HepG2 (cell line): ENCODE results near the gene SND1.

Source experiments
- DMAP1 ChIP-seq: IDR thresholded peaks from 2 replicates; pipeline ENCODE4 v1.6.1; 2016
- EZH2 ChIP-seq: conservative IDR thresholded peaks from 2 replicates; pipeline ENCODE4 v1.6.1; 2012; ENCODE audit warnings: mild to moderate bottlenecking, low read depth, low read length, moderate library complexity
- FOXK2 ChIP-seq: fragments of 450-650 bp; IDR thresholded peaks from 2 replicates; pipeline ENCODE4 v1.6.1; 2016
- JDP2 ChIP-seq: sonication (generic); formaldehyde crosslinking; IDR thresholded peaks from 2 replicates; pipeline ENCODE4 v1.8.1; 2022; ENCODE audit warnings: missing genetic modification reagents, borderline replicate concordance
- MLLT10 ChIP-seq: sonication (generic); formaldehyde crosslinking; IDR thresholded peaks from 2 replicates; pipeline ENCODE4 v1.4.0; 2020; ENCODE audit warnings: missing genetic modification reagents
- NCOA1 ChIP-seq: sonication (generic); formaldehyde crosslinking; IDR thresholded peaks from 2 replicates; pipeline ENCODE4 v1.9.0; 2021; ENCODE audit warnings: missing genetic modification reagents
- POLR2AphosphoS5 ChIP-seq: IDR thresholded peaks from 2 replicates; pipeline ENCODE4 v1.6.1; 2012; ENCODE audit warnings: low read depth, low read length
- RAD21 ChIP-seq: fragments of 450-650 bp; formaldehyde crosslinking; IDR thresholded peaks from 2 replicates; pipeline ENCODE4 v1.5.0; 2020; ENCODE audit warnings: mild to moderate bottlenecking
- ZNF10 ChIP-seq: sonication (generic); formaldehyde crosslinking; IDR thresholded peaks from 2 replicates; pipeline ENCODE4 v1.4.0; 2020; ENCODE audit warnings: mild to moderate bottlenecking, low read depth, missing genetic modification reagents, borderline replicate concordance
- TF ChIP-seq, protein P1 (sequence below): sonication (generic); formaldehyde crosslinking; IDR thresholded peaks from 2 replicates; pipeline ENCODE4 v1.9.0; 2021; ENCODE audit warnings: missing genetic modification reagents, mild to moderate bottlenecking, borderline replicate concordance
- TF ChIP-seq, protein P2 (sequence below): sonication (generic); formaldehyde crosslinking; IDR thresholded peaks from 2 replicates; pipeline ENCODE4 v1.4.0; 2020; ENCODE audit warnings: mild to moderate bottlenecking, missing genetic modification reagents, borderline replicate concordance

DNA sequence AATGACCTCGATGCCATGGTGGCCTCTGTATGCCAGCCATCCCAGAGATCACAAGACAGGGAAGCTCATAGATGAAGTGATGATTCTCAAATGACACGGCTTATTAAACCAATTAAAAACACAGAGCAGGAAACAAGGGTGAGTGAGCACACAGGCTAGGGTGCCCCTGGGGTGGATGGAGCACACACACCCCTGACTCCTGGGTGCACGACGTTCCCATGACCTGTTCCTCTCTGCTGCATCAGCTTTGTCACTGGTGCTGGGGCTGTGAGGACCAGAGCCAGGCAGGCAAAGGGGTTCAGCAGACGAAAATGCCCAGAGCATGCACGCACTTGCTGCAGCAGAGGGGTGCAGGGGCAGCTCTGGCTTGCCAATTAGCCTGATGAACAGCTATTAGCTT, 465.7 kb downstream of the SND1 start:
- TF ChIP-seq EZH2 (no peak), ZNF10 (CRISPR knock-in tag) (no peak), RAD21 (CRISPR knock-in tag) (no peak), MLLT10 (CRISPR knock-in tag) (no peak), JDP2 (no peak), FOXK2 (no peak), NCOA1 (CRISPR knock-in tag) (no peak), POLR2AphosphoS5 (no peak), DMAP1 (CRISPR knock-in tag) (no peak)
- TF ChIP-seq, protein P1, sequence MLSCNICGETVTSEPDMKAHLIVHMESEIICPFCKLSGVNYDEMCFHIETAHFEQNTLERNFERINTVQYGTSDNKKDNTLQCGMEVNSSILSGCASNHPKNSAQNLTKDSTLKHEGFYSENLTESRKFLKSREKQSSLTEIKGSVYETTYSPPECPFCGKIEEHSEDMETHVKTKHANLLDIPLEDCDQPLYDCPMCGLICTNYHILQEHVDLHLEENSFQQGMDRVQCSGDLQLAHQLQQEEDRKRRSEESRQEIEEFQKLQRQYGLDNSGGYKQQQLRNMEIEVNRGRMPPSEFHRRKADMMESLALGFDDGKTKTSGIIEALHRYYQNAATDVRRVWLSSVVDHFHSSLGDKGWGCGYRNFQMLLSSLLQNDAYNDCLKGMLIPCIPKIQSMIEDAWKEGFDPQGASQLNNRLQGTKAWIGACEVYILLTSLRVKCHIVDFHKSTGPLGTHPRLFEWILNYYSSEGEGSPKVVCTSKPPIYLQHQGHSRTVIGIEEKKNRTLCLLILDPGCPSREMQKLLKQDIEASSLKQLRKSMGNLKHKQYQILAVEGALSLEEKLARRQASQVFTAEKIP, result no peak
- TF ChIP-seq, protein P2, sequence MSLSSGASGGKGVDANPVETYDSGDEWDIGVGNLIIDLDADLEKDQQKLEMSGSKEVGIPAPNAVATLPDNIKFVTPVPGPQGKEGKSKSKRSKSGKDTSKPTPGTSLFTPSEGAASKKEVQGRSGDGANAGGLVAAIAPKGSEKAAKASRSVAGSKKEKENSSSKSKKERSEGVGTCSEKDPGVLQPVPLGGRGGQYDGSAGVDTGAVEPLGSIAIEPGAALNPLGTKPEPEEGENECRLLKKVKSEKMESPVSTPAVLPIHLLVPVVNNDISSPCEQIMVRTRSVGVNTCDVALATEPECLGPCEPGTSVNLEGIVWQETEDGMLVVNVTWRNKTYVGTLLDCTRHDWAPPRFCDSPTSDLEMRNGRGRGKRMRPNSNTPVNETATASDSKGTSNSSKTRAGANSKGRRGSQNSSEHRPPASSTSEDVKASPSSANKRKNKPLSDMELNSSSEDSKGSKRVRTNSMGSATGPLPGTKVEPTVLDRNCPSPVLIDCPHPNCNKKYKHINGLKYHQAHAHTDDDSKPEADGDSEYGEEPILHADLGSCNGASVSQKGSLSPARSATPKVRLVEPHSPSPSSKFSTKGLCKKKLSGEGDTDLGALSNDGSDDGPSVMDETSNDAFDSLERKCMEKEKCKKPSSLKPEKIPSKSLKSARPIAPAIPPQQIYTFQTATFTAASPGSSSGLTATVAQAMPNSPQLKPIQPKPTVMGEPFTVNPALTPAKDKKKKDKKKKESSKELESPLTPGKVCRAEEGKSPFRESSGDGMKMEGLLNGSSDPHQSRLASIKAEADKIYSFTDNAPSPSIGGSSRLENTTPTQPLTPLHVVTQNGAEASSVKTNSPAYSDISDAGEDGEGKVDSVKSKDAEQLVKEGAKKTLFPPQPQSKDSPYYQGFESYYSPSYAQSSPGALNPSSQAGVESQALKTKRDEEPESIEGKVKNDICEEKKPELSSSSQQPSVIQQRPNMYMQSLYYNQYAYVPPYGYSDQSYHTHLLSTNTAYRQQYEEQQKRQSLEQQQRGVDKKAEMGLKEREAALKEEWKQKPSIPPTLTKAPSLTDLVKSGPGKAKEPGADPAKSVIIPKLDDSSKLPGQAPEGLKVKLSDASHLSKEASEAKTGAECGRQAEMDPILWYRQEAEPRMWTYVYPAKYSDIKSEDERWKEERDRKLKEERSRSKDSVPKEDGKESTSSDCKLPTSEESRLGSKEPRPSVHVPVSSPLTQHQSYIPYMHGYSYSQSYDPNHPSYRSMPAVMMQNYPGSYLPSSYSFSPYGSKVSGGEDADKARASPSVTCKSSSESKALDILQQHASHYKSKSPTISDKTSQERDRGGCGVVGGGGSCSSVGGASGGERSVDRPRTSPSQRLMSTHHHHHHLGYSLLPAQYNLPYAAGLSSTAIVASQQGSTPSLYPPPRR (CRISPR knock-in tag), result no peak
